GM12874 (cell line): ENCODE measurements around the gene NR2C1.

Experiments used
- TF ChIP-seq, protein P1 (sequence below): IDR thresholded peaks from 2 replicates; pipeline ENCODE4 v1.5.1; 2011; ENCODE audit warnings: low read depth, mild to moderate bottlenecking, control low read depth, low read length, moderate library complexity; ENCODE audit not compliant: insufficient read depth

Gene NR2C1

DNA sequence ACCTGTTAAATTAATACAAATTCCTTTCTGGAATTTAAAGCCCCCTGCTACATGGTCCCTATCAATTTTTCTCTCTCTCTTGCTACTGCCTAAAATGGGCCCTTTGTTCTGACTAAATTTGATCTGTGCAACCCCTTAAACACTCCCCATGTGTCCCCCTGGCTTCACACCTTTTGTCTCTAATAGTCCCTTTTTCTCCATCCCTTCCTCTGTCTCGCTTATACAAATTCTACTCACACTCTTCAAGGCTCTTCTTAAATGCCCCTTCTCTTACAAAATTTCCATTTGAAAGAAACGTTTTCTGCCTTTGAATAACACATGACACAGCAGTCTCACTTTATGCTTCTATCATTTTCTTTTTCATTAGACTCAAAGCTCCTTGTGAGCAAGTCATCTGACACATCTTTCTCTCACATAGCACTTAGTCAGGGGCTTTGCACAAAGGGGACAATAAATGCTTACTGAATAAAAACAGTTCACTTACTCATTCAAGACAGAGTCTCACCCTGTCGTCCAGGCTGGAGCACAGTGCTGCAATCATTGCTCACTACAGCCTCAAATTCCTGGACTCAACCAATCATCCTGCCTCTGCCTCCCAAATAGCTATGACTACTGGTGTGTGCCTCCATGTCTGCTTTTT, 41.5 kb upstream of the NR2C1 start:
- TF ChIP-seq, protein P1, sequence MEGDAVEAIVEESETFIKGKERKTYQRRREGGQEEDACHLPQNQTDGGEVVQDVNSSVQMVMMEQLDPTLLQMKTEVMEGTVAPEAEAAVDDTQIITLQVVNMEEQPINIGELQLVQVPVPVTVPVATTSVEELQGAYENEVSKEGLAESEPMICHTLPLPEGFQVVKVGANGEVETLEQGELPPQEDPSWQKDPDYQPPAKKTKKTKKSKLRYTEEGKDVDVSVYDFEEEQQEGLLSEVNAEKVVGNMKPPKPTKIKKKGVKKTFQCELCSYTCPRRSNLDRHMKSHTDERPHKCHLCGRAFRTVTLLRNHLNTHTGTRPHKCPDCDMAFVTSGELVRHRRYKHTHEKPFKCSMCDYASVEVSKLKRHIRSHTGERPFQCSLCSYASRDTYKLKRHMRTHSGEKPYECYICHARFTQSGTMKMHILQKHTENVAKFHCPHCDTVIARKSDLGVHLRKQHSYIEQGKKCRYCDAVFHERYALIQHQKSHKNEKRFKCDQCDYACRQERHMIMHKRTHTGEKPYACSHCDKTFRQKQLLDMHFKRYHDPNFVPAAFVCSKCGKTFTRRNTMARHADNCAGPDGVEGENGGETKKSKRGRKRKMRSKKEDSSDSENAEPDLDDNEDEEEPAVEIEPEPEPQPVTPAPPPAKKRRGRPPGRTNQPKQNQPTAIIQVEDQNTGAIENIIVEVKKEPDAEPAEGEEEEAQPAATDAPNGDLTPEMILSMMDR = no peak

DNA sequence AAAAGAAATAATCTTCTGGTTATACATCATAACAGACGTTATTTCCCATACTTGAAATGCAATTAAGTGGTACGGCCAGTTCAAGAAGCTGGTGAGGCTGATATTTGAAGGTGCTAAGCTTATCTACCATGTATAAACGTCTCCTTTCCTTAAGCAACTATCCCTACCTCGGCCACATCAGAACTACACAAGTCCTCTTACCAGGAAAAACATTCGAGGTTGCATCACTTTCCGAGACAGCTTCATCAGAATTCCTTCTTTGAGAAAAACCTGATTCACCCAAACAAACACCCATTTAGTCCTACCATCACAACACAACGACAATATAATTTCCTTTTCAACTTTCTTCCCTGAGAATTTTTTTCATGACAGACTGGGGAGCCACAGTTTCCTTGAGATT, 33.9 kb upstream of the NR2C1 start:
- TF ChIP-seq, protein P1 = no peak

DNA sequence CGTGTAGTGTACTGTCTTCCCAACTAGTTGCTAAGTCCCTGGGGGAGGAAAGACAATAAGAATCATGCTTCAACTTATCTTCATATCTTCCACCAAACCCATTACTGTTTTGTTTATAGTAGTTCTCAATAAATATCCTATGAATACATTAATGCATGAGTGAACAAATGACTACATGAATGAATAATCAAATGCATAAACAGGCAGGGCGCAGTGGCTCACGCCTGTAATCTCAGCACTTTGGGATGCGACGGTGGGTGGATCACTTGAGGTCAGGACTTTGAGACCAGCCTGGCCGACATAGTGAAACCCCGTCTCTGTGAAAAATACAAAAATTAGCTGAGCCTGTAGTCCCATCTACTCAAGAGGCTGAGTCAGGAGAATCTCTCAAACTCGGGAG, 32.1 kb upstream of the NR2C1 start:
- TF ChIP-seq, protein P1 = no peak

DNA sequence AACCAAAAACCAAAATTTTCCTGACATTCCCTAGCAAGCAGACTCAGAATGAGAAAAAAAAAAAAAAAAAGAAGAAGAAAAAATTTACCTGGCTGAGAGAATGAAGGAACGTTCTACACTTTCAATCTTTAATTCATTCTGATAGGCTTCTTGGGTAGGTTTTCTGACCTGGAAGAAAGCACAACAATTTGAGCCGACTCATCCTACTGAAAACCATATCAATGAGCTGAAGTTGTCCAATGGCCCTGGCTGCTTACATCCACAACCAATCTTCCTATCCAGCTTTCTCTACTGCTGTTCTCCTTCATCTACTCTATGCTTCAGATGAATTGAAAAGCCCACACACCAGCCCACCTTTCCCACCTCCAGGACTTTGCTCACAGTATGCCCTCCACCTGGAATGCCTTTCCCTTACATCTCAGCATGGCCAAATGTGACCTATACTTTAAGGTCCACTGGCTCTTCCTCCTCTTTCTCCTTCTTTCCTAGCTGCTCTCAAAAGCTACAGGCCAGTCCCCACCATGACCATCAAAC, 31.6 kb upstream of the NR2C1 start:
- TF ChIP-seq, protein P1 = no peak

DNA sequence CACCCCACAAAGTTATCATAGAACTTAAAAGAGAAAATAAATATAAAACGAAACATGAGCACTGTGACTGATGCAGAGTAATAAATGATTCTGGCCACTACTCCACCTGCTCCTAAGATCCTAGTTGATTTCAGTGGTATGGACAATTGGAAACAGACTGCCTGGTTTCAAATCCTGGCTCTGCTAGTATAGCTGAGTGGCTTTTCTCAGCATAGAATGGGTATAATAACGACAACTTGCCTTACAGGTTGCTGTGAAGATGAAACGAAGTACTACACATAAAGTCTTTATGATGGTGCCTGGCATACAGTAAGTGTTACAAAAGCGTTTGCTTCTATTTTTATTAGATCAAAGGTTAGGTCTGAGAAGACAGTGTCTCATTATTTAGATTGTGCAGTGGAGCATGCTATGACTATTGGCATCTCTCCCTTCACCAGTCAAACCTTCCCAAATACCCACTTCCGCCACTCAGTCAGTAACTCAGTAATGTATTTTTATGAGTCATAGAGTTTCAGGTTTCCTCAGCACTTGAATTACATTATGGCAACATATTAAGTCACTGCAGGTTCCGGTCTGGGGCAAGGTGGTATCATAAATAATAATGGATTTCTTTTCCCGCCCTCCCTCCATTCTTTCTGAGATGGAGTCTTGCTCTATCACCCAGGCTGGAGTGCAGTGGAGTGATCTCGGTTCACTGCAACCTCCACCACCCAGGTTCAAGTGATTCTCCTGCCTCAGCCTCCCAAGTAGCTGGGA, 29.7 kb upstream of the NR2C1 start:
- TF ChIP-seq, protein P1 = no peak

DNA sequence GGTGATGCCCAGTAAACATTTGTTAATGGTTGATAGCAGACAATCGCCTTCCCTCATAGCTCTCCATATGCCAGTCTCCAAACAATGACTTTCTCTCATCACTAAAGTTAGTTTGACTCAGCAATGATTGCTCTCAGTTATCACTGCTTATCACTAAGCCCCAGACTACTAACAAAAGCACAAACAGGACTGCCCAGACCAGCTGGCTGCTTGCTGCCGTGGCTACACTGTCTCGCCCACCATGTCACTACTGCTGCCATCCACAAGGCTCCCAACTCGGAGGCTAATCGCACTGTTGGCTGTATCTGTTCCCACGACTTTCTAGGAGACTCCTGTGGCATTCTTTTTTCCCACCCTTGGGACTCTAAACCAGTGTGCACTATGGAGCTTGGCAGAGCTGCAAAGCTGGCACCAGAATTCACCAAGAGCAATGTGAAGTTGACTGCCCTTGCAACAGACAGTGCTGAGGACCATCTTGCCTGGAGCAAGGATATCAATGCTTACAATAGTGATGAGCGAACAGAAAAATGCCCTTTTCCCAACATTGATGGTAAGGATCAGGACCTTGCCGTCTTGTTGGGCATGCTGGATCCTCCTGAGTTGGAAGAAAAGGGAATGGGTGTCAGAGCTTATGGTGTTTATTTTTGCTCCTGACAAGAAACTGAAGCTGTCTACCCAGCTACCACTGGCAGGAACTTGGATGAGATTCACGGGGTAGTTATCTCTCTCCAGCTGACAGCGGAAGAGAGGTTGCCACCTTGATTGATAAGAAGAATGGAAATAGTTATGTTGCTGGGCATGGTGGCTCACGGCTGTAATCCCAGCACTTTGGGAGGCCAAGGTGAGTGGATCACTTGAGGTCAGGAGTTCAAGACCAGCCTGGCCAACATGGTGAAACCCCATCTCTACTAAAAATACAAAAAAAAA, 27.1 kb upstream of the NR2C1 start:
- TF ChIP-seq, protein P1 = no peak

DNA sequence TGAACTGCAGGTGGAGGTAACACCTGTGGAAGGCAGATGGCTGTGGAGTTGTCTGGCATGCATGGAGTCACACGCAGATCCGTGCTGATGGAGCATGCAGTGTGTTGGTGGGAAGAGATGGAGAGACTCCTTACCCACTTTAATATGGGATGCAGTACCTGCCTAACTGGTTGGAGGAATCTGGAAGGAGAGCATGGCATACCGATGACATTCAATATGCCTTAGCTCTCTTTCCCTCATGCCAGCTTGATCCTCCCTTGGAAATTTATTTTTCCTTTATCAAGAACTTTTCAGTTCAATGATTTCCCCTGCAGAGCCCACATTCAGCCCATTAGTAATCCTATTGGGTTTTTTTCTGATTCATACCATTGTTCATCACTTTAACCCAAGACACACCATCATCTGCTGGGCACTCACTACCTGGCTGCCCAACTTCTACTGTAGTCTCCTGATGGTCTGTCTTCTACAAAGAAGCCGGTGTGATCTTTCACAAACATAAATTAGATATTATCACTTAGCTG, 25.9 kb upstream of the NR2C1 start:
- TF ChIP-seq, protein P1 = no peak
